Suprapubic skin (tissue), 4 donors: ENCODE results near the gene AFP. TPM values are rescaled to one million over a fixed set of nuclear protein-coding genes. Genes with fewer than 3 reads are reported as not detected.

Source experiments
- DNase-seq, 2 donors: peaks; one replicate each; pipeline ENCODE4 v3.0.0-alpha.2; 2019; ENCODE audit warnings: low spot score in 2 of 2
- H3K27ac ChIP-seq: fragments of 200-600 bp; sonication (generic); one replicate; pipeline ENCODE4 v1.5.1; 2019
- H3K27me3 ChIP-seq: fragments of 200-600 bp; sonication (generic); one replicate; pipeline ENCODE4 v1.5.1; 2019
- H3K36me3 ChIP-seq: fragments of 200-600 bp; sonication (generic); one replicate; pipeline ENCODE4 v1.5.1; 2019
- H3K4me1 ChIP-seq: fragments of 200-600 bp; sonication (generic); one replicate; pipeline ENCODE4 v1.5.1; 2019
- H3K4me3 ChIP-seq: fragments of 200-600 bp; sonication (generic); one replicate; pipeline ENCODE4 v1.5.1; 2019; ENCODE audit warnings: mild to moderate bottlenecking
- H3K9me3 ChIP-seq: fragments of 200-600 bp; sonication (generic); one replicate; pipeline ENCODE4 v1.5.1; 2019
- CTCF ChIP-seq, 2 donors: fragments of 200-600 bp in 1 of 2; fragments of 450-650 bp in 1 of 2; sonication (generic) in 1 of 2; IDR thresholded peaks; one replicate each; pipeline ENCODE4 v1.5.1; 2016 to 2019; ENCODE audit warnings: antibody characterized with exemption in 2 of 2, mild to moderate bottlenecking in 1 of 2, moderate library complexity in 1 of 2
- EP300 ChIP-seq: sonication (generic); formaldehyde crosslinking; IDR thresholded peaks from one replicate; pipeline ENCODE4 v1.6.1; 2017; ENCODE audit warnings: antibody characterized with exemption
- POLR2A ChIP-seq, 2 donors: fragments of 450-650 bp; IDR thresholded peaks; one replicate each; pipeline ENCODE4 v1.6.1; 2017; ENCODE audit warnings: antibody characterized with exemption in 2 of 2, mild to moderate bottlenecking in 2 of 2, moderate library complexity in 2 of 2
- POLR2AphosphoS5 ChIP-seq, 3 donors: sonication (generic); formaldehyde crosslinking; IDR thresholded peaks; one replicate each; pipeline ENCODE4 v1.6.1; 2017; ENCODE audit warnings: antibody characterized with exemption in 3 of 3
- WGBS: methylation state at CpG from one replicate; pipeline ENCODE4 v1.1.5; 2018; 5-methylcytosine and 5-hydroxymethylcytosine counted together
- total RNA-seq, 4 donors: library from RNA; depleted of rRNA; stranded (reverse); fragments of >200 nt; gene quantifications; one replicate each; pipeline ENCODE4 v1.1.0, GENCODE V29; 2016

AFP gene
- total RNA-seq, 4 donors from 2014 or later = not detected

- no peak overlapping the region for H3K27ac ChIP-seq
- no peak overlapping the region for H3K4me3 ChIP-seq
- no peak for DNase-seq
- H3K27me3 ChIP-seq = no peaks in the 10 kb centered on the region
- no peaks in the 10 kb centered on the region for H3K36me3 ChIP-seq
- no peaks in the 10 kb centered on the region for H3K9me3 ChIP-seq
- 94% methylated on average over 3 of the region's 3 CpGs for WGBS
- no peaks in the 10 kb centered on the region for H3K4me1 ChIP-seq
- TF ChIP-seq EP300 (no peak), CTCF (IDR thresholded peaks at IDR 0.05) (no peak), POLR2A (IDR thresholded peaks at IDR 0.05) (no peak), POLR2AphosphoS5 (IDR thresholded peaks at IDR 0.05) (no peak)
Observed at GRCh38 chr4:73468170-73468569, 32.1 kb downstream of the AFP start.

- no peak overlapping the region for H3K4me3 ChIP-seq
- no peaks in the 10 kb centered on the region for H3K9me3 ChIP-seq
- no peaks in the 10 kb centered on the region for H3K36me3 ChIP-seq
- DNase-seq = no peak
- no peak overlapping the region for H3K27ac ChIP-seq
- no peaks in the 10 kb centered on the region for H3K4me1 ChIP-seq
- H3K27me3 ChIP-seq = no peaks in the 10 kb centered on the region
- WGBS = 91% methylated on average over 1 of the region's 1 CpG
- TF ChIP-seq POLR2A (IDR thresholded peaks at IDR 0.05) (no peak), CTCF (IDR thresholded peaks at IDR 0.05) (no peak), POLR2AphosphoS5 (IDR thresholded peaks at IDR 0.05) (no peak)
Observed at GRCh38 chr4:73470728-73471127, 34.7 kb downstream of the AFP start.

GRCh38 chr4:73477176-73477575 lies 41.2 kb downstream of the AFP start:
- Histone ChIP-seq H3K4me3 (no peak overlapping the region), H3K9me3 (no peaks in the 10 kb centered on the region), H3K27me3 (no peaks in the 10 kb centered on the region), H3K36me3 (no peaks in the 10 kb centered on the region), H3K4me1 (no peaks in the 10 kb centered on the region), H3K27ac (no peak overlapping the region)
- WGBS = 80% methylated on average over 9 of the region's 11 CpGs
- no peak for TF ChIP-seq POLR2A (IDR thresholded peaks at IDR 0.05)
- TF ChIP-seq EP300 = no peak
- no peak for TF ChIP-seq POLR2AphosphoS5 (IDR thresholded peaks at IDR 0.05)
- TF ChIP-seq CTCF (IDR thresholded peaks at IDR 0.05) = no peak
- no peak for DNase-seq

- Histone ChIP-seq H3K9me3 (no peaks in the 10 kb centered on the region), H3K4me3 (no peak overlapping the region), H3K27me3 (no peaks in the 10 kb centered on the region), H3K27ac (no peak overlapping the region), H3K36me3 (no peaks in the 10 kb centered on the region), H3K4me1 (no peaks in the 10 kb centered on the region)
- 86% methylated on average over 1 of the region's 1 CpG for WGBS
- TF ChIP-seq CTCF (IDR thresholded peaks at IDR 0.05) (no peak), POLR2A (IDR thresholded peaks at IDR 0.05) (no peak), POLR2AphosphoS5 (IDR thresholded peaks at IDR 0.05) (no peak), EP300 (no peak)
- DNase-seq = no peak
Observed at GRCh38 chr4:73479323-73479722, 43.3 kb downstream of the AFP start.

- no peak for DNase-seq
- 46% methylated on average over 2 of the region's 2 CpGs for WGBS
- no peak within 1 kb of the TSS for H3K4me3 ChIP-seq
- H3K36me3 ChIP-seq = no peaks in the 10 kb centered on the region
- no peaks in the 10 kb centered on the region for H3K4me1 ChIP-seq
- H3K27me3 ChIP-seq = no peaks in the 10 kb centered on the region
- H3K27ac ChIP-seq = no peak within 1 kb of the TSS
- no peaks in the 10 kb centered on the region for H3K9me3 ChIP-seq
- TF ChIP-seq POLR2A (IDR thresholded peaks at IDR 0.05) (no peak), POLR2AphosphoS5 (IDR thresholded peaks at IDR 0.05) (no peak), CTCF (IDR thresholded peaks at IDR 0.05) (no peak), EP300 (no peak)
Observed at GRCh38 chr4:73481358-73481757, 45.3 kb downstream of the AFP start, which contains the start of gene AFM. AFM (plus strand) TSS chr4:73481745; CDS start chr4:73481776, 31 bp downstream.
